HG02884 (cell line): Measurements from ENCODE around the gene CREB3L1.
"Not testable (repeated sequence)": the region's sequence is repeated elsewhere in the genome, so short reads cannot be mapped to it uniquely, and the experiment has no call there.

Source experiments
- ATAC-seq: cut with Tn5 transposase; IDR thresholded peaks from one replicate; pipeline ENCODE4 v1.9.1; 2021; ENCODE audit warnings: mild to moderate bottlenecking, moderate library complexity; ENCODE audit not compliant: unreplicated experiment

CREB3L1 gene

DNA sequence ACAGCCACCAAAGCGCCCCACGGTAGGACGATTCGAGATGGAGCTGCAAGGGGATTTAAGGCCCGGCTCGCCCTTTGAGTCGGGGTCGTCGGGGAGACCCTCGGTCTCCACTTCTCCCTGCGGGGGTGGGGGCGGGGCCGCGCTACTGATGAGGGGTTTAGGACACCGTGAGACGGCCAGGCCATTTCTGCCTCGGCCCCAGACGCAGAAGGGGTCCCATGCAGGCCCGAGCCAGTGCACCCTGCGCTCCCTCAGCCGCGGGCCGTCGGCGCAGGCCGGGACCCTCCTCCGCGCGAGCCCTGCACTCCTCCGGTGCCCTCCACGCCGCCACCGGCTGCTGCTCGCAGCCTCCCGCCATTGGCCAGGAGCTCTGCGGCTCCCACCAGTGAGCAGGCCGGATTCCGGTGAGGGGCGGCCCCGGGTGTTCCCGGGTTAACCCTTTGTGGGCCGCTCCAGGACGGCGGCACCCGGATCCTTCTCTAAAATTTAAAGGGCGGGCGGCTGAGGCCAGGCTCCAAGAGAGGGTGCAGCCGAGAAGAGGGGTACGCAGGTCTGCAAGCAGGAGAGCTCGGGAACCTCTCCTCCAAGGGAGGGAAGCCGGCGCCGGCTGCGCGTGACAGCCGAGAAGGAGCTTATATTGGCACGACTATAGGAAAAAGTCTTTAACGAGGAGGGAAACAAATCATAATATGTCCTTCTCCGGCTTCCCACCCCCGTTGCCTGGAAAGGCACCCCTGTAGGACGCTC lies 18.0 kb downstream of the CREB3L1 start:
- ATAC-seq: no peak

DNA sequence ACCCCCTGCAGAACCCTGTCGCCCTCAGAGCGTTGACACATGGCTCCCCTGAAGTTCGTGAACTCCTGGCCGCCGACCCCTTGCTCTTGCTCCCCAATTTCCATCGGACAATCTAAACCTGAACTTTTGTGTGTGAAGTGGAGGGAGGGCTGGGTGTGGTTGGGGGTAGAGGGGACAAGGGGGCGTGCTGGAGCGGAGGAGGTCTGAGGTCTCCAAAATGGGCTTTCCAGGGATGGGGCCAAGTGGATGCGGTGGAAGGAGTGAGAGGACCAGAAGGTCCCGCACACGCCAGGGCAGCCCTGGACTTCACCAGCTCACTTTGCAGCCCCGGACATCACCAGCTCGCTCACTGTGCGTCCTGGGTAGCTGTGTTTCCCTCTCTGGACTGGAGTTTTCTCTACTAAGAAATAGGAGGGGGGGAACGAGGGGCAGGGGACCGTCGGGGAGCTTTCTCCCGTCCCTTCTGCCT lies 18.6 kb downstream of the CREB3L1 start:
- ATAC-seq: no peak

DNA sequence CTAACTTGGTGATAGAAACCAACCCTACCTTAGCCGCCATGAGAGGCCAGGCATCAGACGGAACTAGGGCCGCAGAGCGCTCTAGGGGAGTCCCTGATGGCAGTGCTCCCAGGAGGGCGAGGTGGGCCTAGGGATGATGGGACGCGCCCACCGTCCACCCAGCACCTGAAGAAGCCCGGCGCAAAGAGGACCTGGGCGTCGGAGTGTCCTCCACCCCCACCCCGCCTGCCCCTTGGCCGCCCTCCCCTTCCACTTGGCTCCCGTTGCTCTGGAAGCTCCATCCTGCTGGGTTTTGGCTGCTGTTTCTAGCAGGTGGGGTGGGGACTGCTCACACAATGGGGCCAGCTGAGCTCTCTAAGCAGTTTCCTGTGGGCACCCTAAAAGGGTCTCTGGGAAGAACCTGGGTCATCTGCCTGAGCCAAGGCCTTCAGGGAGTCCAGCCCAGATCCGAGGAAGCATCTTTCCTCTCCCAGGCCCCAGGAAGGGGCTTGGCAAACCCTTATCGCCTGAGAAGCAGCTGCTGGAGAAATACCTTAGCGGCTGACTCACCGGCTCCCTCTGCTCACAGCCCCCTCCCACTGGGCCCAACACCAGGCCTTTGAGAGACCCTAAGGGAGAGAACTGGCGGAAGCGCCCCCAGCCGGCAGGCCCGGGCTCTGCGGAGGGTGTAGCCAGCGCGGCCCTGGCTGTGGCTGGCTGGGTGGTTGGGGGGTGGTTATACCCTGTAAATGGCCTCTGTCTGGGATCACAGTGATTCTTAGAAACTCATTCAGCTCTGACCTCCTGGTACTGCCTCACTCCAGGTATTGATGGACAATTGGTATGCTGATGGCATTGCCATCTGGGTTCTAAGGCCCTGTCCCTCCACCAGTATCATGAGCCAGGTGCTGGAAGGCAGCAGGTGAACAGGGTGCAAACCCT lies 19.3 kb downstream of the CREB3L1 start:
- no peak for ATAC-seq

DNA sequence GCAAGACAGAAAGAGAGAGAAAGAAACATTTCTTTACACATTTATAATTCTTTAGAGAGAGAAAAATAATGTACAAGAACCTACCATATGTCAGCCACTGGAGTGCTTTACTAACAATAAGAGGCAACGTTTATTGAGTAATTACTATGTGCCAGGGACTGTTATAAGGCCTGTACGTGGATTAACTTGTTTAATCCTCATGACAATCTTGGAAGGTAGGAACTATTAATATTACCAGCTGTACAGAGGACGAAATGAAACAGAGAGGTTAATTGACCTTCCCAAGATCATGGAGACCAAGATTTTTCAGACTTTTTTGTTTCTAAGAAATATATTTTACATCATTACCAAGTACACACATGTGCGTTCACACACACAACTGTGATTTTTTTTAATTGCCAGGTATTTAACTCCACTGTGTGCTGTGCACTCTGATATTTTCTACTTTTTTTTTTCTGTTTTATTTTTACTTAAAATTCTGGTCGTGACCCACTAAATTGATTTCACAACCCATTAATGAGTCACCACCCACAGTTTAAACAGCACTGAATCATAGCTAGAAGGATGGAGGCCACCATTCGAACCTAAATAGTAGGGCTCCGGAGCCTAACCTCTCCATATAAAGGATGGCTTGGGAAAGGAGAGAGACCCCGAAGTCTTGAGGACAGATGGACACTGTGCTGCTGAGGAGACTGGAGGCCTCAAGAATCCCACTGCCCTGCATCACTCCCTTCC lies 21.4 kb downstream of the CREB3L1 start:
- no peak for ATAC-seq

DNA sequence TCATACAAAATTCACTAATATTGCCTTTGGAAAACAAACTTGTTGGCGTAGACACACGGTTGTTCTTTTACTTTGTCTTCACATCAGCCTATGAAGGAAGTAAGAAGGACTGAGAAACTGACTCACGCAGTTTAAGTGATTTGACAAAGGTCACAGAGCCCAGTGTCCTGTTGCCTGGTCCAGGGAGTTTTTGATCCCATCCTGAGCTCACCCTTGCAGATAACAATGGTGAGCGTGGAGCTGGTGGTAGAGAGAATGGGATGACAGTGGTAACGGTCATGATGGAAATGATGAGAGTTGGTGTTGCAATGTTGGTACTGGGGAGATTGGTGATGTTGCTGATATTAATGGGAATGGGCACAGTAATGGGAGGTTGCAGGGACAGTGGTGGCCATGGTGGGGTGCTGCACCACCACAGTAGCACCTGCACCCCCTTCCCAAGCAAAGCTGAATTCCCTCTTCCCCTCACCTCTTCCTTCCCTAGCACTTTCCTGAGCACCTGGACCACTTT lies 22.0 kb downstream of the CREB3L1 start:
- ATAC-seq: no peak

DNA sequence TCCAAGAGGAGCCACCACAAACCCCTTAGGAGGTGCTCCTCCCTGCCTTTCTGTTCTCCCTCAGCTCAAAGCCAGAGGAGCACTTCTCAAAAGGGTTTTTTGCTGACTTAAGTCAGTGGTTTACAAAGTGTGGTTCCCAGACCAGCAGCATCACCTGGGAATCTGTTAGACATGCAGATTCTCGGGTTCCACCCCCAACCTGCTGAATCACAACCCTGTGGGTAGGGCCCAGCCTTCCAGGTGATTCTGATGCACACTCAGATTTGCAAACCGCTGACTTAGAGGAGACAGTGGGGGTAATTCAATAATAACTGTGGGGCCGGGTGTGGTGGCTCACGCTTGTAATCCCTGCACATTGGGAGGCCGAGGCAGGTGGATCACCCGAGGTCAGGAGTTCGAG lies 22.8 kb downstream of the CREB3L1 start:
- ATAC-seq: no peak

DNA sequence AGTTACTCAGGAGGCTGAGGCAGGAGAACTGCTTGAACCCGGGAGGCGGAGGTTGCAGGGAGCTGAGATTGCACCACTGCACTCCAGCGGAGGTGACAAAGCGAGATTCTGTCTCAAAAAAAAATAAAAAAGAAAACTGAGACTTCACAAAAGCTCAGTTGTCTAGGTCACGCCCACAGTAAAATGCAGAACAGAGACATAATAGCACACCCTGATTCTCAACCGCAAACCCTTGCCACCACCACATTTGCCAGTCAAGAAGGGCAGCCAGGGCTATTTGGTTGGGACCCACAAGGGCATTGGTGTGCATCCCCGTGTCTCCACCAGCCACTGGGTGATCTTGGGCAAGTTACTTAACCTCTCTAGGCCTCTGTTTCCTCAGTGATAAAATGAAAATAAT lies 25.4 kb downstream of the CREB3L1 start:
- ATAC-seq: peak; percentile 72

DNA sequence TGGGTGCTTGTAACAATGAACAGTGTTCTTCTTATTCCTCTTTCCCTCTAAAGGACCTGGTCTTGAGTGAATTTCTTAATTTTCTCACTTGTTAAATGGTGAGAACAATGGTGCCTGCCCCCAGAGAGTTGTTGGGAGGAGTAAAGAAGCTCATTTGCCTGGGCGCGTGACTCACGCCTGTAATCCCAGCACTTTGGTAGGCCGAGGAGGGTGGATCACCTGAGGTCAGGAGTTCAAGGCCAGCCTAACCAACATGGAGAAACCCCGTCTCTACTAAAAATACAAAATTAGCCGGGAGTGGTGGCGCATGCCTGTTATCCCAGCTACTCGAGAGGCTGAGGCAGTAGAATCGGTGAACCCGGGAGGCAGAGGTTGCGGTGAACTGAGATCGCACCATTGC lies 26.6 kb downstream of the CREB3L1 start:
- not testable (repeated sequence) for ATAC-seq

DNA sequence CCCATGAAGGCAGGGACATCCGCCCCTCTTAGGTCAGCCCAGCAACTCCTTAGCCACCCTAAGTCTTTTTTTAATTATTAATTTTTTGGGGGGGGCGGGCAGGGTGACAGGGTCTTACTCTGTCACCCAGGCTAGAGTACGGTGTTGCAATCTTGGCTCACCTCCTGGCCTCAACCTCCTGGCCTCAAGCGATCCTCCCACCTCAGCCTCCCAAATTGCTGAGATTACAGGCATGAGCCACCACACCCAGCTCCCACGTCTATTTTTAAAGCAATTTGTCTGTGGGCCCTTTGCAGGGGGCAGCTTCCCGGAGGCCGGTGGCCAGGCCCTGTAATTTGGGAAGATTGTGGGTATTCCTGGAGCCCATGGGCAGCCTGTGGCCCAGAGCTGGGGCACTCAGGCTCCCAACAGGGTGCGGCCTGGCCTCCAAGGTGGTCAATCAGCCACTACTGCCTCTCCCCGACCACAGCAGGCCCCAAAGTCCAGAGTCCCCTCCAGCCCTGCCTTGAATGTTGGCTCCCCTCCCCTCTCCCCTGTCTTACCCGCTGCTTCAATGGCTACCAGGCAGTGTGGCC lies 27.2 kb downstream of the CREB3L1 start:
- ATAC-seq: no peak

DNA sequence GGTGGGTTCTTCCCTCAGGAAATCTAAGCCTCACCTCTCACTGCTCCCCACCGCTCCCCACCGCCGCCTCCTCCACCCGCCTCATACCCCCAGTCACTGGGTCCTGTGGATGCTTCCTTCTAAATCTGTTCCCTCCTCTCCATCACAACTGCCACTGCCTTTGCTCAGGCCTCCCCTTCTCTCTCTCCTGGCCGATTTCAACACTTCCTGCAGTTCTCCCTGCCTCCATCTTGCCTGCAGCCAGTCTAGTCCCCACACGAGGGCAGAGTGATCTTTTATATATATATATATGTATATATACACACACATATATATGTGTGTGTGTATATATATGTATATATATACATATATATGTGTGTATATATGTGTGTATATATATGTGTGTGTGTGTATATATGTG lies 27.8 kb downstream of the CREB3L1 start:
- no peak for ATAC-seq

DNA sequence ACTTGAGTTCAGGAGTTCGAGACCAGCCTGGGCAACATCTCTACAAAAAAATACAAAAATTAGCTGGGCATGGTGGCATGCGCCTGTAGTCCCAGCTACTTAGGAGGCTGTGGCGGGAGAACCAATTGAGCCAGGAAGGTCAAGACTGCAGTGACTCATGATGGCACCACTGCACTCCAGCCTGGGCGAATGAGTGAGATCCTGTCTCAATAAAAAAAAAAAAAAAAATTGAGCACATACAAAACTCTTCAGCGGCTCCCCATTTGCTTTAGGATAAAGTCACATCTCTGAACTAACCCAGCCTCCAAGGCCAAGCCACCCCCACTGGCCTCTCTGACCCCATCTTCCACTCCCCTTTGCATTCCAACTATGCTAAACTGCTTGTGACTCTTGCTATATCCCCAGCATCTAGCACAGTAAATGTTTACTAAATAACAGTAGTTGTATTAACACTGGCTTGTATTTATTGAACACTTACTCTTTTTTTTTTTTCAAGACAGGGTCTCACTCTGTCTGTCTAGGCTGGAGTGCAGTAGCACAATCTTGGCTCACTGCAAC lies 28.9 kb downstream of the CREB3L1 start:
- no peak for ATAC-seq

DNA sequence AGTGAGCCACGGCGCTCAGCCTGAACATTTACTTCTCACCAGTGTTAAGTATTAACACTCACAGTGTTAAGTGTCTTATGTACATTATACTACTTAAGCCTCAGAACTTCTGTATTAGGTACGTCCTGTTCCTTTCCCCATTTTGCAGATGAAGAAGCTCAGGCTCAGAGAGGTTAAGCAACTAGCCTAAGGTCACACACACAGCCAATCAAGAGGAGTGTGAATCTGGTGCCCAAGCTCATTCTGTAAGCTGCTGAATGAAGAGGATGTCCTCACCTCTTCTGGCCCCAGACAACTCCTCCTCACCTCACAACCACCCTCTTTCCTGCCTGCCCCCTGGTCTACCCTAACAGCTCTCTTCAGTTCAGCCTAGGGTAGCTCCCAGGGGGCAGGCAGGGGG lies 29.9 kb downstream of the CREB3L1 start:
- ATAC-seq: no peak

DNA sequence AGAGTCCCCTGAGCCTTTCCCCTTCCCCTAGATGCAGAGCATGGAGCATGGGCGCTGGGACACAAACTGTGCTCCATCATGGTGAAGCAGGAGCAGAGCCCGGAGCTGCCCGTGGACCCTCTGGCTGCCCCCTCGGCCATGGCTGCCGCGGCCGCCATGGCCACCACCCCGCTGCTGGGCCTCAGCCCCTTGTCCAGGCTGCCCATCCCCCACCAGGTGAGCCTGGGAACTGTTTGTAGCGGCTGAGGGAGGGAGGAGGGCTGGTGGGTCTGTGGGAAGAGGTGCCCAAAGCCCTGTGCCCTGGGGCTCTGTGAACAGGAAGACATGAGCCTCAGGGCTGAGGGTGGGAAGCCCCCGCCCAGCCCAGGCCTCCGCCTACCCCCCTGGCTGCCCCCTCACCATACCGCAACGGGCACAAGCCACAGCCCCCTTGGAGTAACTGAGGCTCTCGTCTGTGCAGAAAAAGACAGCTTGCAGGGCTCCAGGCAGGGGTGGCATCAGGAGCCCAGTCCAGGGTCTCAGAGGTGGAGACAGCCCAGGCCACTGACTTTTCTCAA lies 30.4 kb downstream of the CREB3L1 start:
- no peak for ATAC-seq

DNA sequence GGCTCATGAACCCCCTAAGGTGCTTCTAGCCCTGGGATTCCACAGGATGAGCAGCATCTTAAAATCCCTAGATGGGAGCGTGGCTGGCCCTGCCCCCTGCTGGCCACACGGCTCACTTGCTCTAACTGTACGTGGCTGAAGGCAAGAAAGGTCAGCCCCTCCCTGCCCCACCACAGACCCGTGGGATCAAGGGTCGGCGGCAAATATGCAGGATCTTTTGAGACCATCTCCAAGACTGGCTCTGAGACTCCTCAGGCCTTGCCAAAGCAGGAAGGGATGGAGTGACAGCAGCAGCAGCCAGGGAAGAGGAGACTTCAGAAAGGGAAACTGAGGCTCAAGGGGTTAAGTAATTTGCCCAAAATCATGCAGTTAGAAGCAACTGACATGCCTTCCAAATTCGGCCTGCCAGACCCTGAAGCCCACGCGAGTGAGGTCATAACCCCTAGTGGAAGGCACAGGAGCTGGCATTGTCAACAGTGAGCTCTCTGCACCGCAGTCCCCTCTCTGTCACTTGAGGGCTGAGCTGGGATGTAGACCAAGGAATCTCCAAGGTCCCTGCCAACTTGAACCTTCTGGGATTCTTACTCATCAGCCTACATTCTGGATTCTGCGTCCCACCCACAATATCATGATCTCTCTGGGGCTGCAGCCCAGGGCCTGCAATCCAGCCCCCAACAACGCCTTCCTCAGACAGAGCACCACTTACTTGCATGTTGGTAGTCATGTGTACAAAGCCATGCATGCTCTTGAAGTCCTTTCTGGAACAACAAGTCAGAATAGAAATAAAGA lies 31.4 kb downstream of the CREB3L1 start:
- ATAC-seq: peak; percentile 57

DNA sequence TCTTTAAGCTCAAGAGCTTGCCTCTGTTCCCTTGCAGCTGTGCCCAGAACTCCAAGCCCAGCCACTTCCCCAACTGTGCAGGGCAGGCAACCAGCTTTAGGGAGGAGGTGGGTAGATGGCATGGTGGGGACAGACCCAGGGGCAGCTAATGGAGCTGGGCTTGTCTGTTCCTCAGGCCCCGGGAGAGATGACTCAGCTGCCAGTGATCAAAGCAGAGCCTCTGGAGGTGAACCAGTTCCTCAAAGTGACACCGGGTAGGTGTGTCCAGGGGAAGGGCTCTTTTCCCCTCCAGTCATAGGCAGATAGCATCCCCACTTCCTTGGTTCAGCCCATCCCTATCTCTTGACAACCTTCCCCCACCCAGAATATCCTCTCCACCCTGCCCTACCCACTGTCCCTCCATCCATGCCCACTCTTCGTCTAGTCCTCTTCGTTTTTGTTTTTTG lies 32.4 kb downstream of the CREB3L1 start:
- peak; percentile 74 for ATAC-seq

DNA sequence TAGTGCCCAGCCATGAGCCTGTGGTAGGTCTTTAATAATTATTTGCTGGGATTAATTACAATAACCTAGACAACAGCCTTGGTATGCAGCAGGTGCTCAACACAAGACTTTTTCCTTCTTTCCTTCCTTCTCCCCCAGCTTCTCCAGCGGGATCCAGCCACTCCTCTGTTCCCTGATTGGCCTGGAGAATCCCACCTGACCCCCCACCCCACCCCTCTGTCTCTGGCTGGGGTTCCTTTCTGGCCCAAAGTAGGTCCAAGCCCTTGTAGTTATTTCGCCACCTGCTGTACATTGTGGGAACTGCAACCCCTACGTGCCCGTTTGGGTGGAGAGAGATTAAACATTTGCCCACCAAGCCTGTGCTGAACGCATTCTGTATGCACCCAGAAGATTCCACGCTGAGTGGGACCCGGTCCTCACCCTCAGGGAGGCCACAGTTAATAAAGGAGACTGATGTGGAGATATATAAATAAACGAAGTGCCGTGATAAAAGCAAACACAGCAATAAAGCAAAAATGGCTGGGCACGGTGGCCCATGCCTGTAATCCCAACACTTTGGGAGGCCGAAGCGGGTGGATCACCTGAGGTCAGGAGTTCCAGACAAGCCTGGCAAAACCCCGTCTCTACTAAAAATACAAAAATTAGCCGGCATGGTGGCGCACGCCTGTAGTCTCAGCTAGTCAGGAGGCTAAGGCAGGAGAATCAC lies 37.7 kb downstream of the CREB3L1 start:
- ATAC-seq: no peak

DNA sequence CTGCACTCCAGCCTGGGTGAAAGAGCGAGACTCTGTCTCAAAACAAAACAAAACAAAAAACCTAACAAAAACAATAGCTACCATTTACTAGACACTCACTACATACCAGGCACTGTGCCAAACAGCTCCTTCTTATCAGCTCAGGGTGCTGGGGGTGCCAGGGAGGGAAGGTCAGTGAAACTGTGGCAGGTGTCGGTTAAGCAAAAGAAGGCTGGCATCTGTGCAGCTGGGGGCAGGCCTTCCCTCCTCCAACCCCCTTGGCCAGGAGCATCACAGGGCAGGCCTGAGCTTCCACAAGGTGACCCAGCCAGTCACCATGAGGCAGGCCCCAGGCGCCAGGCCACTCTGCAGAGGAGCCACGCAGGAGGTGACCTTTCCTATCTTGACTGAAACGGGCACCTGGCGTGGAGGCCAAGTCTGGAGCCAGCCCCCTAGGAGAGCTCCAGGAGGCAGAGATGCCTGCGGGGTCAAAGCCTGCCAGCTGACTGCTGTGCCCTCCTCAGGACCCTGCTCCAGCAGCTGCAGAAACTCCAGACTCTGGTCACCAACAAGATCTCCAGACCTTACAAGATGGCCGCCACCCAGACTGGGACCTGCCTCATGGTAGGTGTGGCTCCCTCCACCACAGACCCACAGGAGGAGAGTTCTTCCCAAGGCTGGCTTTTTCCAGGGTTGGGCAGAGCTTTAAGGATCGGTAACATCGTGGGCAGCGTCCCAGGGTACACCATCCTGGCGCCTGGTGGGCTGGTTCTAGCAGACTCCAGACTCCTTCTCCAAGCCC lies 38.5 kb downstream of the CREB3L1 start:
- no peak for ATAC-seq

DNA sequence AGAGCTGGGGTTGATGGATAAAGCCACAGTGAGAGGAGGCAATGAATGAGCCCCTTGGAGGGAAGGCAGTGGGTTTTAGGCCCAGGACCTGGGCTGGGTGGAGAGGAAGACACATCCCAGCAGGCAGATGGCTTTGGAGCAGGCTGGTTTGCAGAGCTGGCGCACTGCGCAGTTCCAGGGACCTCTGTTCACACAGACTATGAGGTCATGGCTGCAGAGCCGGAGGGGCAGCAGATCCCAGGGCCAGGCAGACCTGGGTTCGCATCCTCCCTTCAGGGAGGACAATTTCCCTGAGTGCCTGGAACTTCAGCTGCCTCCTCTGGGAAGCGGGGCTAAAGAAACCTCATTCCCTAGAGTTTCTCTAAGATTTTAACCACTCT lies 41.6 kb downstream of the CREB3L1 start:
- ATAC-seq: no peak
